ENCODE results near the gene CDH2.
"Not testable (repeated sequence)": the region's sequence is repeated elsewhere in the genome, so short reads cannot be mapped to it uniquely, and the experiment has no call there.

Gene CDH2

GRCh38 chr18:27931535-27931934 is 245.4 kb downstream of the CDH2 start:
- Mint-ChIP-seq H3K4me3 (no peak overlapping the region), H3K4me1 (no peaks in the 10 kb centered on the region), H3K27me3 (ENCODE audit: low read depth) (no peaks in the 10 kb centered on the region), H3K27ac (no peak overlapping the region), H3K9me3 (peaks cover 3% of the 10 kb centered on the region), H3K36me3 (ENCODE audit: low read depth) (no peaks in the 10 kb centered on the region)
- no peak for TF ChIP-seq CTCF (IDR thresholded peaks at IDR 0.05; ENCODE audit: unreplicated experiment in 3 of 3)

DNA sequence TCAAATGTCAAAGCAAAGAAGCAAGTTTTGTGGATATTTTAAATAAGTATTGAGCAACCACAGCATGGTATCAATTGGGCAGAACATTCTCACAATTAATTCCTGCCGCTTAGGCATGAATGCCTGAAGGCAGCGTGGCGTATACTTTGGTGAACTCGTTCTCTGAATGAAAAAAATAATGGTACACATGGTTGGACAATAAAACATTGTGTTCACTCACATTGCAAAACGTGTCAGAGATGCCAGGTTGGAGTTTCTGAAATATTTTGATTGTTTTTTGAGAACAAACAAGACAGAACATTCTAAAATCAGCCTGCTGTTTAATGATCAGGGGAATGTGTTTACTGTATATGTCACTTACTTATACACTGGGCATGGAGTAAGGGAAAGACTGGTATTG is 254.2 kb downstream of the CDH2 start:
- Mint-ChIP-seq H3K27ac (no peak overlapping the region), H3K27me3 (ENCODE audit: low read depth) (no peaks in the 10 kb centered on the region), H3K36me3 (ENCODE audit: low read depth) (no peaks in the 10 kb centered on the region), H3K4me1 (peaks cover 6% of the 10 kb centered on the region), H3K4me3 (no peak overlapping the region), H3K9me3 (peaks cover 2% of the 10 kb centered on the region)
- TF ChIP-seq CTCF (IDR thresholded peaks at IDR 0.05; ENCODE audit: unreplicated experiment in 3 of 3): no peak

DNA sequence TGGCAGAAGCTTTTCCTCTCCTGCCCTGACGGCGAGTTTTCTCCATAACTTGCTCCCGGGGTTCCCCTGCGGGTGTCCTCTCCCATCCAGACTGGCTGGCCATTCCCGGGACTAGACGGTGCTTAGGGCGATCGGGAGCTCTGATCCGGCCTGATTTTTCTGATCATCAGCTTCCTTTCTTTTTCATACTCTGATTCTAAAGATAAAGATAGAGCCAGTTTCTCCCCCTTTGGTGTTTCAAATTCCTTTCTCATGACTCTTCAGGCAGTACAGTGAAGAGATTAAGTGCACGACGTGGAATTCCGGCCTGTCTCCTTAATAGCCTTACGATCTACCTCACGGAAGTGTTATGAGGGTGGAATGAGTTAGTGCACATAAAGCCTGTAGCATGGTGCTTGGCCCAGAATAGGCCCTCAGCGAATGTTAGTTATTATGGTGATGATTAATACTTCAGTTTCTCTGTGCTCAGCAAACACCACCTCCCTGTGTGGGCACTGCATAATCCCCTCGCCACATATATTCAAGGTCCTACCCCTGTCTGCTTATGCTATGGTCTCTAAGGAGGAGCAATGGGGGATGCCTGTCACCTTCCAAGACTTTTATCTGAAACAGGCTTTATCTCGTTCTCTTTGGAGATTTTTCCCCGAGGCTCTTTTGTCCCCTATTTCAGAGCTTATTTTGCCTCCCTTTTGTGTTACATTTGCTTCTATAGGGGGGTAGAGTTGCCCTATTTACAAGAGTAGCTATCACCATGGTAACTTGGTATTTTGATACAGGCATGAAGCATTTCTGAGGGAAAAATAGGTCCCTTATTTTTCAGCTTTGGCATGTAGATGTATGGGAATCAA is 254.8 kb downstream of the CDH2 start:
- Mint-ChIP-seq H3K36me3 (ENCODE audit: low read depth) (no peaks in the 10 kb centered on the region), H3K4me1 (peaks cover 6% of the 10 kb centered on the region), H3K27ac (peak overlapping the region in 2 of 3 experiments; percentile 5 to 7), H3K9me3 (peaks cover 2% of the 10 kb centered on the region), H3K4me3 (no peak overlapping the region), H3K27me3 (ENCODE audit: low read depth) (no peaks in the 10 kb centered on the region)
- TF ChIP-seq CTCF (IDR thresholded peaks at IDR 0.05; ENCODE audit: unreplicated experiment in 3 of 3): no peak

DNA sequence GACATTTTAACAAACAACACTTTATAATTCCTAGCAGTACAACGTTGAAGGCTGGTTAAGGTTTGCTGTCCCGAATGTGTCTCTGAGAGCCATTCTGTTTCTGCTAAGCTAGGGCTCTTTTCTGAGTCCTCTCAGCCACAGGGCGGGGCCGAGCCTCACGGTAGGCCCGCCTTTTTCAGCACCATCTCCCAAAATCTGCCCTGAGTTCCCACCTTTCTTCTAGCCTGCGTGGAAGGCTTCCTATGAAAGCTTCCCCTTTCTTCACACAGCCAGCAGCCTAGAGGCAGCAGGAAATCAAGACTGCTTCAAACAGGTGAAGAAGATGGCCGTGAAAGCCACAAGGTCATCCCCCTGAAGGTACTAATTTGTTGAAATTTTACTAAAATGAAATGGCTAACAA is 255.5 kb downstream of the CDH2 start:
- no peak overlapping the region for H3K4me3 Mint-ChIP-seq
- peaks cover 2% of the 10 kb centered on the region for H3K9me3 Mint-ChIP-seq
- H3K36me3 Mint-ChIP-seq (ENCODE audit: low read depth): no peaks in the 10 kb centered on the region
- peaks cover 6% of the 10 kb centered on the region for H3K4me1 Mint-ChIP-seq
- no peaks in the 10 kb centered on the region for H3K27me3 Mint-ChIP-seq (ENCODE audit: low read depth)
- H3K27ac Mint-ChIP-seq: peak overlapping the region in 1 of 3 experiments; percentile 7
- TF ChIP-seq CTCF (IDR thresholded peaks at IDR 0.05; ENCODE audit: unreplicated experiment in 3 of 3): no peak

- TF ChIP-seq CTCF (IDR thresholded peaks at IDR 0.05; ENCODE audit: unreplicated experiment in 3 of 3): no peak
Observed at GRCh38 chr18:27920836-27921235, 256.1 kb downstream of the CDH2 start.

DNA sequence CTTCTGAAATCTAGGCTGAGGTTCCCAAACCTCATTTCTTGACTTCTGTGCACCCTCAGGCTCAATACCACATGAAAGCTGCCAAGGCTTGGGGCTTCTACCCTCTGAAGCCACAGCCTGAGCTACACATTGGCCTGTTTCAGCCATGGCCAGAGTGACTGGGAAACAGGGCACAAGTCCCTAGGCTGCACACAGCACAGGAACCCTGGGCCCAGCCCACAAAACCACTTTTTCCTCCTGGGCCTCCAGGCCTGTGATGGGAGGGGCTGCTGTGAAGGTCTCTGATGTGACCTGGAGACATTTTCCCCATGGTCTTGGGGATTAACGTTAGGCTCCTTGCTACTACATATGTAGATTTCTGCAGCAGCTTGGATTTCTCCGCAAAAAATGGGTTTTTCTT is 270.7 kb downstream of the CDH2 start:
- H3K36me3 Mint-ChIP-seq (ENCODE audit: low read depth); H3K4me3 Mint-ChIP-seq; H3K27ac Mint-ChIP-seq; H3K4me1 Mint-ChIP-seq; H3K27me3 Mint-ChIP-seq (ENCODE audit: low read depth): not testable (repeated sequence)
- peaks cover 55% of the 10 kb centered on the region for H3K9me3 Mint-ChIP-seq

More at GRCh38 chr18:27920836-27921235, 256.1 kb downstream of the CDH2 start:
- peaks cover 2% of the 10 kb centered on the region for H3K9me3 Mint-ChIP-seq
- H3K36me3 Mint-ChIP-seq (ENCODE audit: low read depth): no peaks in the 10 kb centered on the region
- H3K27ac Mint-ChIP-seq: no peak overlapping the region
- peaks cover 6% of the 10 kb centered on the region for H3K4me1 Mint-ChIP-seq
- no peaks in the 10 kb centered on the region for H3K27me3 Mint-ChIP-seq (ENCODE audit: low read depth)
- no peak overlapping the region for H3K4me3 Mint-ChIP-seq
